ENCODE results near the gene MOV10.

Gene MOV10

DNA sequence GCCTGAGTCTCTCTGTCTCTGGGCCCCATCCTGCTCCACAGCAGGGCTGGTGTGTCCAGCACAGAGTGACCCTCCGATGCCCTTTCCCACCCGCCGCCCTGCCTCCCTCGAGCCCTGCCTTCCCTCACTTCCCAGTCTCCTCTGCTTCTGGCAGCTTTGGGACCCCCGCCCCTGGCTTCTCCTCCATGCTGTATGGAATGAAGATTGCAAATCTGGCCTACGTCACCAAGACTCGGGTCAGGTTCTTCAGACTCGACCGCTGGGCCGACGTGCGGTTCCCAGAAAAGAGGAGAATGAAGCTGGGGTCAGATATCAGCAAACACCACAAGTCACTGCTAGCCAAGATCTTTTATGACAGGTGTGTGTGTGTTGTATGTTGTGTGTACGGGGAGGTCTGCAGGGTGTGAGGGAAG lies 14.3 kb downstream of the MOV10 start:
- no peak overlapping the region for H3K27ac ChIP-seq
- peaks cover 0 to 11% (median 0%) of the 10 kb centered on the region in 4 donors for H3K4me1 ChIP-seq
- H3K36me3 ChIP-seq: peaks cover 14 to 54% (median 43%) of the 10 kb centered on the region in 3 donors
- TF ChIP-seq CTCF (IDR thresholded peaks at IDR 0.05): no peak
- H3K9me3 ChIP-seq: no peaks in the 10 kb centered on the region
- intact Hi-C loops (cut with DNase I; ENCODE audit: low total_unique reads): no loop called here
- H3K27me3 ChIP-seq: no peaks in the 10 kb centered on the region
- DNase-seq: peak in 1 of 2 donors; percentile 11
- no peak overlapping the region for H3K4me3 ChIP-seq

DNA sequence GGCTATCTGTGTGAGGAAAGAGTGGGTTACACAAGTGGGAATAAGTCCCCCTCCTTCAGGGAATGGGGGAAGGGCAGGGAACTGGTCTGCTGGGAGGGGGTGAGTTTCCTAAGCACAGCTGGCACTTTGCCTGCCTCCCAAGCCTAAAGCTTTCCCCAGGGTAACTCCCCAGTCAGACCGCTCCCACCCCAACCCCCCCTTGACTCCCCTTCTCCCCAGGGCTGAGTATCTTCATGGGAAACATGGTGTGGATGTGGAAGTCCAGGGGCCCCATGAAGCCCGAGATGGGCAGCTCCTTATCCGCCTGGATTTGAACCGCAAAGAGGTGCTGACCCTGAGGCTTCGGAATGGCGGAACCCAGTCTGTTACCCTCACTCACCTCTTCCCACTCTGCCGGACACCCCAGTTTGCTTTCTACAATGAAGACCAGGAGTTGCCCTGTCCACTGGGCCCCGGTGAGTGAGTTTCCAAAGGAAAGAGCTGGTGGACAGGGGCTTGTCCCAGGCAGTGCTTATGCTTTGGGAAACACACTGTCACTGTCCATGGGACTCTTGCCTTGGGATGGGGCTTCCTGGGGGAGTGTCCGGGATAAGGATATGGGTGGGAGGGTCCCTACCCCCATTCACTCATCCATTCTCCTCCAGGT lies 14.9 kb downstream of the MOV10 start:
- H3K27ac ChIP-seq: no peak overlapping the region
- DNase-seq: peak in 1 of 2 donors; percentile 11
- H3K36me3 ChIP-seq: peaks cover 14 to 59% (median 48%) of the 10 kb centered on the region in 3 donors
- no peaks in the 10 kb centered on the region for H3K9me3 ChIP-seq
- H3K4me1 ChIP-seq: peaks cover 0 to 11% (median 0%) of the 10 kb centered on the region in 4 donors
- H3K27me3 ChIP-seq: no peaks in the 10 kb centered on the region
- intact Hi-C loops (cut with DNase I; ENCODE audit: low total_unique reads): no loop called here
- H3K4me3 ChIP-seq: no peak overlapping the region
- TF ChIP-seq CTCF (IDR thresholded peaks at IDR 0.05): no peak

GRCh38 chr1:112689842-112690237 lies 15.4 kb downstream of the MOV10 start:
- Histone ChIP-seq H3K27me3 (no peaks in the 10 kb centered on the region), H3K36me3 (peaks cover 14 to 64% (median 54%) of the 10 kb centered on the region in 3 donors), H3K27ac (no peak overlapping the region), H3K4me3 (no peak overlapping the region), H3K4me1 (peaks cover 0 to 11% (median 0%) of the 10 kb centered on the region in 4 donors), H3K9me3 (no peaks in the 10 kb centered on the region)
- no peak for DNase-seq
- no peak for TF ChIP-seq CTCF (IDR thresholded peaks at IDR 0.05)
- intact Hi-C loops (cut with DNase I; ENCODE audit: low total_unique reads): no loop called here

DNA sequence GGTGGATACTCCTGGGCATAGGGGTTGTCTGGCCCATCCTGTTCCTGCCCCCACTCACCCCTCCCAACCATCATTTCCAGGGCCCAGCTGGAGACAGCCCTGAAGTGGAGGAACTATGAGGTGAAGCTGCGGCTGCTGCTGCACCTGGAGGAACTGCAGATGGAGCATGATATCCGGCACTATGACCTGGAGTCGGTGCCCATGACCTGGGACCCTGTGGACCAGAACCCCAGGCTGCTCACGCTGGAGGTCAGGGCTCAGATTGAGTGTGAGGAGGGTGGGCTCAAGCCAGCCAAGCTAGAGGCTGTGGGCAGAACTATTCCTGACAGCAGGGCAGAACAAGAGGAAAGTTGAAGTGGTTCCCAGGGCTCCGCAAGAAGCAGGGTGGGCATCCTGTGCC lies 18.2 kb downstream of the MOV10 start:
- peaks cover 14 to 93% (median 76%) of the 10 kb centered on the region in 3 donors for H3K36me3 ChIP-seq
- intact Hi-C loops (cut with DNase I; ENCODE audit: low total_unique reads): no loop called here
- DNase-seq: peak in 1 of 2 donors; percentile 11
- H3K27me3 ChIP-seq: no peaks in the 10 kb centered on the region
- H3K9me3 ChIP-seq: no peaks in the 10 kb centered on the region
- H3K4me3 ChIP-seq: no peak overlapping the region
- H3K4me1 ChIP-seq: peaks cover 0 to 7% (median 0%) of the 10 kb centered on the region in 4 donors
- H3K27ac ChIP-seq: no peak overlapping the region
- no peak for TF ChIP-seq CTCF (IDR thresholded peaks at IDR 0.05)

GRCh38 chr1:112693821-112694220 lies 19.4 kb downstream of the MOV10 start:
- Histone ChIP-seq H3K4me3 (no peak overlapping the region), H3K9me3 (no peaks in the 10 kb centered on the region), H3K36me3 (peaks cover 14 to 99% (median 87%) of the 10 kb centered on the region in 3 donors), H3K27me3 (no peaks in the 10 kb centered on the region), H3K4me1 (peaks cover 0 to 5% (median 0%) of the 10 kb centered on the region in 4 donors), H3K27ac (no peak overlapping the region)
- peak in 1 of 2 donors; percentile 10 for DNase-seq
- intact Hi-C loops (cut with DNase I; ENCODE audit: low total_unique reads): no loop called here
- TF ChIP-seq CTCF (IDR thresholded peaks at IDR 0.05): no peak
